HG03280 (cell line): ENCODE results near the gene EXOC6B.
"Not testable (repeated sequence)": the region's sequence is repeated elsewhere in the genome, so short reads cannot be mapped to it uniquely, and the experiment has no call there.

Source experiments
- ATAC-seq: cut with Tn5 transposase; IDR thresholded peaks from one replicate; pipeline ENCODE4 v1.9.1; 2021; ENCODE audit warnings: mild to moderate bottlenecking, moderate library complexity; ENCODE audit not compliant: unreplicated experiment

The EXOC6B gene

DNA sequence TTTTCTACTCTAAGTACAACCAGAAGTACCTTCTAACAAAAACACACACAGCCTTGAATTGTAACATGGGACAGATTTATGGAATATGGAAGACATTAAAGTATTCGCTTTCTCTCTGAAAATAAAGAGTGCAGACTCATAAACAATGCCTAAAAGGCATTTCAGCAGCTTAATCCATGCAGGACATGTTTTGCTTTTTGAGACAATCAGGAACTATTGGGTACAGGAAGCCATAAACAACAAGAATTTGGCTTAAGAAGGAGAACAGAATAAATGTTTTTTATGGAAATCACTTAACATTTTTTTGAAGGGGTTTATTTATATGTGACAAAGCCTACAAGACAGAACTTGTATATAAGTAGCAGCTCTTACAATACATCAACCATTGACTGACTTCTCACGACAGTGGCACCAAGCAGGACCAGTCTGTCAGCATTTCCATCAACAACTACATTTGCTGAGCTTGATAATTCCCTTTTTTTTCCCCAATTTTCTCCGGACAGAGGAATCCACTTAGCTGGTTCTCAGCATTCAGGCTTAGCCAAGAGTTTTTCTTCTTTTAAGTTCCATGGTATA lies 140.1 kb downstream of the EXOC6B start:
- no peak for ATAC-seq

DNA sequence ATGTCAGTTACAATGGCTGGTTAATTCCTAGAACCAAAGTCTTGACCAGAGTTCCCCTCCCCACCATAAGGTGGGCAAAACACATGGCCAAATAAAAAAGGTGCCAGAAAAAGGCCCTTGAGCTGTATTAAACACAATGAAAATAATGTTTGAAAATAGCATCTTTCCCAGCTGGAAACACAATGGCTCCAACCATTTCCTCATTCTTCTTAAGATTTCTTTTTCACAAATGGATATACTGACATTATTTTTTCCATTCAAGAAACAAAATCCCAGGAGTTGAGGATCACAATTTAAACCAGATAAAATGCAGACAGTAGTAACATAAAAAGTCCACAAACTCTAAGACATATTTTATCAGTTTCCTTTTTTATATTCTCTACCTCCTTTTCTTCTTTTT lies 143.8 kb downstream of the EXOC6B start:
- ATAC-seq: no peak

DNA sequence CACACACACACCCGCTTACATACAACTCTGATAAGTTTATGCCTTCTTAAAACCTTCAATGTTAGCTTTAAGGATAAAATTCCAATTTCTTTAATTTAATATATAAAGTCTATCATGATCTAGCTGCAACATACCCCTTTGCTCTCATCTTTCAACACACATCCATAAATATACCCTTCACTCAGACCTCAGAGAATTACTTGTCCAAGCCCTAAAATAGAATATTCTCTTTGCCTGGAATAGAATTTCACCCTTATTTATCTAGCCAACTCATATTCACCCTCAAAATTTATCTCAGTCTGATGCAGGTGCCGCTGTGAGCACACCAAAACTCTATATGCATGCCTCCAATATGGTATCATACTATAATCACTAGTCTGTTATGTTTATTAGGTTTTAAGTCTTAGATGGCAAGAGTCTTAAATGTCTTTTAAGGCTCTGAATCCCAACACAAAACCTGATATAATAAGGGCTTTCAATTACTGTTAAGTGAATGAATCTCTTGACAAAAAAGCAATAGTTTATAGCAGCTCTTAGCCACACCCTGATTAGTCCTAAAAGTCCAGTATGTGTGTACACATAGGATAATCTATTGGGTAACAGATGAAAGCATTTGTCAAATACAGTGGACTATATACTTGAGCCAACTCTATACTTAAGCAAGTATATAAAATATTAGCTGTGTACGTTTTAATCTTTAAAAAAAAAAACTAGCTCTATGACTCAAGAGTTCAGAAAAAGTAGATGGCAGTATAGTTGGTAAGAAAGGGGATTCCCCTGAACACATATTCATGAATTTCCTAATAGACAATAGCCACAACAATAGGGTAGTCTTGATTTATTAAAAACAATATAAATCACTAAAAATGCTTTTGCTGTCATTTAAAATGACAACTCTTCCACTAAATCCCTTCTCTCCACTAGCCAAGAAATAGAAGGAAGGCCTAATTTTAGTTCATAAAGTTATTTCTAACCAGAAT lies 144.5 kb downstream of the EXOC6B start:
- no peak for ATAC-seq

DNA sequence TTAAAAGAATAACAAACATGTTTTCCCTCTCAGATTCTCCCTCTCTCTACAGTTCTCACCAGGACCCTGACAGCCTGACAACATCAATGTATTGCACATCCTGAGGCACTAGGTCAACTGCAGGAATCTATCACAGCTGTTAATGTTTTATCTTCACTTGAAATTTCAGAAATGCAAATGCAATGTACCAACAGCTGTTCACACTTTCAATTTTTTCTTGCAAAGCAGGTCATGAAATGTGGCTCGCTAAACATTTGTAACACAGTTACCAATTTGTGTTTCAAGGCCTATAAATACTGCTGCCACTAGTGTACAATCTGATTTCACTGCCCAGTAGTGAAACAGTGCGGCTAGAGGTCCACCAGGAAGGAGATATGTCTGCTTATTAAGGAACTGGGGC lies 147.8 kb downstream of the EXOC6B start:
- peak; percentile 62 for ATAC-seq

DNA sequence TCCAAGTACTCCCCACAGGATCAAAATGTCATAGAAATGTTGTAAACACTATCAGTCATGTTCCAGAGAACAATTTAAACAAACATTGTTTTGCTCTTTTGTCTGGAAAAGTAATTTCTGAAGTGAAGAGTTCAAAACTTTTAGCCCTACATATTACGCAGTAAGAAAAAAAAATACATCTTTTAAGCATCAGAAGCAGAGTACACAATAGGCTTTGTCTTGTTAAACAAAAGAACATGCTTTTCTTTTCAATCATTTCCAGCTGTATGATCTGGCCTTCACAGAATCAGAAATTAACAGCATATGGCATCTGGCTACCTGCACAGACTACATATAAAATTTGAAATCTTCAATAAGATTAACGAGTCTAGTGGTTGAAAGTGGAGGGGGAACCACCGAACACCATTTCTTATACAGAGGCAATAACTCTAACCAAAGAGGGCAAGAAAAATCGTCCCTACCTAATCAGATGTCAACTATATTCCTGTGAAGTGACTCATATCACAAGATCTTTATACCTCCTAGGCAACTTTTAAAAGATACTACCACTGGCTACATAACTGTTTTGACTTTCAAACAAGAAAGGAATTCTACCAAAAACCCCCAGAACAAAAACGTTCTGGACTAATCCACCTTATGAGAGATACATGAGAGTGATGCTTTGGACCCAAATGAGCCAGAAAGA lies 149.3 kb downstream of the EXOC6B start:
- no peak for ATAC-seq

DNA sequence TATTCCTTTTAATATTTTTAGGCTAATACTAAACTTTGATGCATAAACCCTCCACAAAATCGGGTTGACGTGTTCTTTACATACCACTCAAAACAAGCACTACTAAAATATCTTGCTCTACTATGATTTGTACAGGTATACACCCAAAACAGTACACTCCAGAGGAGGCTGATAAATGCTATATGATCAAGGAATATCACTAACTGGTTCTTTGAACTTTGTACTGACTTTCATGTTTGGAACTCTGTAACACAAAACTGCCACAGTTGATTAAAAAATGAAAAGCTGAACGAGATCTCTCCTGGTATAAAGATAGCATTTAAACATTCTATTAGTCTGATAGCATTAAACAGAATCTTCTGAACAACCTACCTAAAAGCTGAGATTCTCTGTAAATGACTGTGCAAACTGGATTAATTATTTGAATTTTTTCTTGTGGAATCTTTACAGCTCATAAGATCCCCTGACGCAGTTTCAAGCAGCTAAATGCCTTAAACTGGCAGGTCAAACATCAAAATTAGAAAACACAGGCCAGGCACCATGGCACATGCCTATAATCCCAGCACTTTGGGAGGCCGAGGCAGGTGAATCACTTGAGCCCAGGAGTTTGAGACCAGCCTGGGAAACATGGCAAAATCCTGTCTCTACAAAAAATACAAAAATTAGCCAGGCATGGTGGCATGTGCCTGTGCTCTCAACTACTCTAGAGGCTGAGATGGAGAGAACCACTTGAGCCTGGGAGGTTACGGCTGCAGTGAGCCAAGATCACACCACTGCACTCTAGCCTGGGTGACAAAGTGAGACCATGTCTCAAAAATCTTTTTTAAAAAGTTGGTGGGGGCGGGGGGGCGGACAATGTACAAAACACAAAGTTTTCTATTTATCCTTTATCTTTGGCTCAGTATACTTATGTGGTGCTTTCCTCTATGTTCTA lies 150.6 kb downstream of the EXOC6B start:
- ATAC-seq: no peak

DNA sequence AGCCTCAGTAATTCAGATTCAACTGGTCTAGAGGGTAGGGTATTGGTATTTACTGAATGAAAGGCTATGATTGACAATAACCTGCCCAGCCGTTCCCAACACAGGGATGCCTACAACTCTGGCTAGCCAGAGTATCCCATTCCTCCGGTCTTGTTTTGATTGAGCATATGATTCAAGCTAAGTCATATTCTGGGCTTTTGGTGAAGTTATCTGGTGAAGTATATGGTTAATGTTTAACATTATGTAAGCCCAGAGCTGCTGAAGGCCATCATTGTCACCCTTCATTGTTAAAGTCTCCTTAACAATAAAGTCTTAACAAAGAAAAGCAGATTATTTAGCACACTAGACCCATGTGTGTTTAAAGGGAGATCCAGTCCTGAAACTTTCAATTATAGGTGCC lies 152.6 kb downstream of the EXOC6B start:
- no peak for ATAC-seq

DNA sequence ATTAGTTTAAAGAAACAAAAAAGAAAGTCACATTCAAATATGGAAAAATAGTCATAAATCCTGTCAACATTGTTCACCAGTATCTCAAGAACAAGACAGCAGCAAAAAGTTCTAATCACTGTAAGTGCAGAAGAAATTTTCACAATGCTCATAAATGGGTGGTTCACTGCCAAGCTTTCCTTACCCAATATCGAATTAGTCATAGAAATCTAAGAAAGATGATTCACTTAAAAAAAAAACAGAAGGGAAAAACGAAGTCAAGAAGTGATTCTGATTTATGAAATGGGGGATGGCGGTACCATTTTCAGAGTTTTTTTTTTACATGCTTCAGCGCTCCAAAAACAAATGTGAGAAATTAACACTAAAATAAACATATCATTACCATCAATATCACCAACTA lies 156.7 kb downstream of the EXOC6B start:
- no peak for ATAC-seq

DNA sequence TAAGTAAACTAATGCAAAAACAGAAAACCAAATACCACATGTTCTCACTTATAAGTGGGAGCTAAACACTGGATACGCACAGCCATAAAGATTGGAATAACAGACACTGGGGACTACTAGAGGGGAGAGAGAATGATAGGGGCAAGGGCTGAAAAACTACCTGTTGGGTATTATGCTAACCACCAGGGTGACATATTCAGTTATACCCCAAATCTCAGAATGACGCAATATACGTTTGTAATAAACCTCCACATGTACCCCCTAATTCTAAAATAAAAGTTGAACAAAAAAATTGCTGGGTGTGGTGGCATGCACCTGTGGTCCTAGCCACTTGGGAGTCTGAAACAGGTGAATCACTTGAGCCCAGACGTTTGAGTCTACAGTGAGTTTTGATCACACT lies 157.2 kb downstream of the EXOC6B start:
- no peak for ATAC-seq

DNA sequence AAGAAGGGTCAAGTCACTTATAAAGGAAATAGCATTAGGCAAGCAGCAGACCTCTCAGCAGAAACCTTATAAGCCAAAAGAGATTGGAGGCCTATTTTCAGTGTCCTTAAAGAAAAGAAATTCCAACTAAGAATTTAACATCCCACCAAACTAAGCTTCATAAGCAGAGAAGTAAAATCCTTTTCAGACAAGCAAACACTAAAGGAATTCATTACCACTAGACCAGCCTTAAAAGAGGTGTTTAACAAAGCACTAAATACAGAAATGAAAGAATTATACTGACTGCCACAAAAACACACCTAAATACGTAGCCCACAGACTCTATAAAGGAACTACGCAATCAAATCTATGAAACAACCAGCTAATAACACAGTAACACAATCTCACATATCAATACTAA lies 160.4 kb downstream of the EXOC6B start:
- ATAC-seq: no peak

DNA sequence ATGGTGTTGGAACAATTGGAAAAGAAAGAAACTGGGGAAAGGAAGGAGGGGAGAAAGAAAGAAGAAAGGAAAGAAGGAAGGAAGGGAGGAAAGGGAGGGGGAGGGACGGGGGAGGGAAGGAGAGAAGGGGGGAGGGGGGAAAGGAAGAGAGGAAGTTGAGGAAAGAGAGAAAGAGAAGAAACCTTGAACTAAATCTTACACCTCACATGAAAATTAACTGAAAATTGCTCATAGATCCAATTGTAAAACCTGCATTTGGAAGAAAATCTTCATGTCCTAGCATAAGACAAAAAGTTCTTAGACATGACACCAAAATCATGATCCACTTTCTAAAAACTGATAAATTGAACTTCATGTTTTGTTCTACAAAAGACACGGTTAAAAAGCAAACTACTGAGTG lies 163.8 kb downstream of the EXOC6B start:
- ATAC-seq: no peak

DNA sequence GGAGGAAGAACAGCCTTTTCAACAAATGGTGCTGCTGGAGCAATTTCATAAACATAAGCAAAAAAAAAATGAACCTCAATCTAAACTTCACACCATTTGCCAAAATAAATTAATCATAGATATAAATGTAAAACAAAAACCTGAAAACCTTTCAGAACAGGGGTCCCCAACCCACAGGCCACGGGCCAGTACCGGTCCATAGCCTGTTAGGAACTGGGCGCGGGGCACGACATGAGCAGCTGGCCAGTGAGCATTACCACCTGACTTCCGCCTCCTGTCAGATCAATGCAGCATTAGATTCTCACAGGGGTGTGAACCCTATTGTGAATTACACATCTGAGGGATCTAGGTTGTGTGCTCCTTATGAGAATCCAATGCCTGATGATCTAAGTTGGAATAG lies 176.0 kb downstream of the EXOC6B start:
- ATAC-seq: no peak

DNA sequence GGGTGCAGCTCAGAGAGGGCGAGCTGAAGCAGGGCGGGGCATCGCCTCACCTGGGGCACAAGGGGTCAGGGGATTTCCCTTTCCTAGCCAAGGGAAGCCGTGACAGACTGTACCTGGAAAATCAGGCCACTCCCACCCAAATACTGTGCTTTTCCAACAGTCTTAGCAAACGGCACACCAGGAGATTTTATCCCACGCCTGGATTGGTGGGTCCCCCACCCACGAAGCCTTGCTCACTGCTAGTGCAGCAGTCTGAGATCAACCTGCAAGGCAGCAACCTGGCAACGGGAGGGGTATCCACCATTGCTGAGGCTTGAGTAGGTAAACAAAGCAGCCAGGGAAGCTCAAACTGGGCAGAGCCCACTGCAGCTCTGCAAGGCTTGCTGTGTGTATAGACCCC lies 184.6 kb downstream of the EXOC6B start:
- ATAC-seq: not testable (repeated sequence)

DNA sequence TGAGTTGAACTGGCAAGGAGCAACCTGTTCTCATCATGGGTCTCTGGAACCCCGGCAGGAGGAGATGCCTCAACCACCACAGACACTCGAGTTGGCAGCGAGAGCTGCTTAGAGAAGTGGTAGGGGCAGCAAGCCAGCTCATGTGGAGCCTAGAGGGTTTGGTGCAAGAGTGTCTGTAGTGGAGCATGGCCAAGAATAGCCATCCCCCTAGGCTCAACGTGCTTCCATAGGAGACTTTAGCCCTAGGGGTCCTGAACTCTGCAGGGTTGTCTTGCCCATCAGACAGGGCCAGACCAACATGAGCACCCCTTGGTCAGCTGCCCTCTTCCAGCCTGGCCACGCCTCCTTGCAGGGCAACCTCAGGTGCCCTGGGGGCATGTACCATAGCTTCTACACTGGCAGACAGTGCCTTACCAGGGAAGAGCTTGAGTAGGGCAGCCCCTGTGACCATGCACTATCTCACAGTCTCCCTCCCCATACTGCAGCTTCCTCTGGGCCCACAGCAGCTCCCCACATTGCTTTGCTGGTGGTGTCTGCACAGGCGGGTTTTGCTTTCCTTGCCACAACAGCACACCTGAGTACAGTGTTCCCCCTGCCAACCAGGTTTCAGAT lies 187.1 kb downstream of the EXOC6B start:
- no peak for ATAC-seq

DNA sequence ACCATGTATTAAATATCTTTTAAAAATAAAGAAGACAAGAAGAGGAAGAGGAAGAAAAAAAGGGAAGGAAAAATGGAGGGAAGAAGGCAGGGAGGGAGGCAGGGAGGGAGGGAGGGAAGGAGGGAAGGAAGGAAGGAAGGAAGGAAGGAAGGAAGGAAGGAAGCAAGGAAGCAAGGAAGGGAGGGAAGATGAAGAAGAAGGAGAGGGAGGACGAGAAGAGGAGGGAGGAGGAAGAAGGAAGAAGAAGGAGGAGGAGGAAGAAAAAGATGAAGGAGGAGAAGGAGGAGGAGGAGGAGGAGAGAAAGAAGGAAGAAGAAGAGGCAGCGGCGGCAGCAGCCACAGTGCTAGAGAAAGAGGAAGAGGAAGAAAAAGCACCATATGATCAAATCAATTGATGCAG lies 189.6 kb downstream of the EXOC6B start:
- ATAC-seq: no peak

DNA sequence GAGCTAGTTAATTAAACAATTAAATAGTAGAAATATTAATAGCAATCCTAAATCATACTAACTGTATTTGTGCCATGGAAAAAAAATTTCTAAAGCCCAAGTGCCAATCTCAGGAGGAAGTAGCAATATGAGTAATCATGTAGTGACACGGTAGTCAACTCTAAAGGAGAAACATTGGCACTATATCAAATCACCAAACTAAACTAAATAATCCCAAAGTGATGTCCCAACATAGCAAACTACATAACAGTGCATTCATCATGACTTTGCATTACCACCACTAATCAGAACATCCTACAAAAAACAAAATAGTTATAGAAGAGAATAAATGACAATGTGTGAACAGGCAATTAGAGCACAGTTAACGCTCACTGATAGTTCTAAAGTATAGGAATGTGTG lies 195.1 kb downstream of the EXOC6B start:
- no peak for ATAC-seq

DNA sequence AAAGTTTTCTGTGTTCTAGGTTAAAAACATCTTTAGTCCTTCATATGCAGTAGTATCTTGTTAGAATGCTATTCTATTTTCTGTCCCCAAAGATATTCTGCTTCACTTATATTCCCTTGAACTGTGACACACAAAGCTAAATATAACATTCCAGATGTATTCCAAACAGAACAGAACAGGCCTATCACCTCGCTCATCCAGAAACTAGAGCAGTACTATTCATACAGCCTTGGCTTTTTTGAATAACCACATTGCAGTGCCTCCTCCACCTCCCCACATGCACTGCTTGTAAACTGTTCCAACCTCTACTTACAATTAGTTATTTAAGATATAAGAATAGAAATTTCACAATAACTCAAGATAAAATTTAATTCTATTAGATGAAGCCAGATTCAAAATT lies 196.8 kb downstream of the EXOC6B start:
- ATAC-seq: no peak

DNA sequence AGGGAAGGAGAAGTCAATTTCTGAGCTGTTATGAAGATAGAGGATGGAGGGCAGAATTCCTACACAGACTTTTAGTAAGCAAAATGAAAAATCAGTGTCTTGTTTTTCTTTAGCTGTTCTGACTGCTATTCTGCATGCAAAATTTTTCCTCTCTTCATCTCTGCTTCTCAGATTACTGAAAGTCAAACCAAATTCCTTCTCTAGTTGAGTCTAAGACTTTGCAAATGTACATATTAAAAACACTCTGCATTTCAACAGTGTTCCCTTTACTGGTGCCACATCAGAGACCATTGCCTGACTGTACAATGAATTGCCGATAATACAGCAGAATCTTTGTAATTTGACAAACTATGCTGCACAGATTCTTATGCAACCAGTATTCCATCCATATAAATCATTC lies 198.8 kb downstream of the EXOC6B start:
- ATAC-seq: no peak

DNA sequence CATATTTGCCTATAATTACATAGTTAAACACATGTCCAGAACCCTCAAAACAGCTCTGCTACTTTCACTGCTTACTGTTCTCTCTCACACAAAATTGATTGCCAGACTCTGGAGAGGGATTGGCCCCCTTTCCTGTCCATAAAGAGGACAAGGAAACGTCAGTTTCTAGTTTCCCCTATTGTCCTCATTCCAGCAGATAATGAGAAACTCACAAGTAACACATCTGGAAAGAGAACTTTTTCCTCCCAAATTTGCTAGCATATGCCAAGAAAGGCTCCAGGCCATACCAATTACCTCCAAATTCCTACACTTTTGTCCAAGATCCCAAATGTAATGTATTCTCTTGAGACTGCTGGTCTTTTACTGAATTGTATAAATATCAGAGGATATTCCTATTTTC lies 200.5 kb downstream of the EXOC6B start:
- ATAC-seq: no peak

DNA sequence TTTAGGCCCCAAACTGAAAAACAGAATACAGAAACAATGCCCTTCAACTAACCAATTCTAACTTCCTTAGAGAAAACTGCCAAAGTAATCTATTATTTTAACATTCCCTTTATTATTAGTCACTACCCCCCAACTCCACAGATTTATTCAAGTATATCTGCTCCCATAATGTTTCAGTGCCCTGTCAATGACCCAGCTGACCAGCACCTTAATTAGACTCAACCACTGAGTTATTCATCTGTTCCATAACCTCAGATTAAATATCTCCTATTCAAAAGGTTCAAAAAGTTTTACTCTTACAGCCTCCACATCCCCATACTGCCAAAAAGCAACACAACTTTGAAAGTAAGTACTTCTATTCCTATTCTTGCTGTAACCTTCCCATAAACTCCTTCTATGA lies 202.4 kb downstream of the EXOC6B start:
- no peak for ATAC-seq
